ENCODE data around the gene EPB41L1. TPM values are rescaled to one million over a fixed set of nuclear protein-coding genes. Genes with fewer than 3 reads are reported as not detected.

The EPB41L1 gene
- total RNA-seq, 1 experiment from 2014 or later: 7.1 TPM

- Histone ChIP-seq H3K36me3 (ENCODE audit: insufficient read depth, low read length, poor library complexity, severe bottlenecking) (no peaks in the 10 kb centered on the region), H3K27ac (ENCODE audit: low read depth, low read length, poor library complexity, severe bottlenecking) (no peak overlapping the region), H3K9me3 (ENCODE audit: low read depth, low read length, poor library complexity, severe bottlenecking) (no peaks in the 10 kb centered on the region), H3K4me3 (ENCODE audit: low read depth, low read length, poor library complexity, severe bottlenecking) (no peak overlapping the region), H3K4me1 (ENCODE audit: insufficient read depth, low read length, poor library complexity, severe bottlenecking) (no peaks in the 10 kb centered on the region), H3K27me3 (replicated peaks; ENCODE audit: insufficient read depth, low read depth, low read length, poor library complexity) (no peaks in the 10 kb centered on the region)
- BruUV-seq (replicated peaks): no TSS peak
- no peak for DNase-seq (ENCODE audit: low spot score)
- intact Hi-C loops (cut with micrococcal nuclease; ENCODE audit: unreplicated experiment): loop anchor here (10.0 kb wide), 1 partner anchor 668 kb away; no protein-coding TSS in a partner anchor
- ChIA-PET POLR2A (ENCODE audit: low non-redundant PET) (no interaction called here), CTCF (interaction anchor here (0.6 kb wide), 1 partner anchor 284 kb away, joined by 10 read pairs; no protein-coding TSS in a partner anchor)
- TF ChIP-seq EZH2 (IDR thresholded peaks at IDR 0.05; ENCODE audit: borderline replicate concordance, low read depth, low read length, poor library complexity, severe bottlenecking) (no peak), CTCF (conservative IDR thresholded peaks at IDR 0.05; ENCODE audit: low read depth, low read length) (no peak)
These were observed 62.7 kb downstream of the EPB41L1 start for GRCh38 chr20:36217226-36217625.

GRCh38 chr20:36218380-36219064 is 64.0 kb downstream of the EPB41L1 start:
- H3K36me3 ChIP-seq (ENCODE audit: insufficient read depth, low read length, poor library complexity, severe bottlenecking): no peaks in the 10 kb centered on the region
- H3K27ac ChIP-seq (ENCODE audit: low read depth, low read length, poor library complexity, severe bottlenecking): no peak overlapping the region
- BruUV-seq (replicated peaks): no TSS peak
- no peak overlapping the region for H3K4me3 ChIP-seq (ENCODE audit: low read depth, low read length, poor library complexity, severe bottlenecking)
- no peaks in the 10 kb centered on the region for H3K27me3 ChIP-seq (replicated peaks; ENCODE audit: insufficient read depth, low read depth, low read length, poor library complexity)
- POLR2A ChIA-PET (ENCODE audit: low non-redundant PET): no interaction called here
- no peaks in the 10 kb centered on the region for H3K4me1 ChIP-seq (ENCODE audit: insufficient read depth, low read length, poor library complexity, severe bottlenecking)
- TF ChIP-seq CTCF (conservative IDR thresholded peaks at IDR 0.05; ENCODE audit: low read depth, low read length) (no peak), EZH2 (IDR thresholded peaks at IDR 0.05; ENCODE audit: borderline replicate concordance, low read depth, low read length, poor library complexity, severe bottlenecking) (no peak)
- no peak for DNase-seq (ENCODE audit: low spot score)
- no peaks in the 10 kb centered on the region for H3K9me3 ChIP-seq (ENCODE audit: low read depth, low read length, poor library complexity, severe bottlenecking)
- CTCF ChIA-PET: interaction anchor here (1.5 kb wide), 1 partner anchor 221 kb away, joined by 3 read pairs; no protein-coding TSS in a partner anchor
- intact Hi-C loops (cut with micrococcal nuclease; ENCODE audit: unreplicated experiment): loop anchor here (10.0 kb wide), 1 partner anchor 666 kb away; no protein-coding TSS in a partner anchor

- DNase-seq (ENCODE audit: low spot score): no peak
- TF ChIP-seq CTCF (conservative IDR thresholded peaks at IDR 0.05; ENCODE audit: low read depth, low read length) (no peak), EZH2 (IDR thresholded peaks at IDR 0.05; ENCODE audit: borderline replicate concordance, low read depth, low read length, poor library complexity, severe bottlenecking) (no peak)
- Histone ChIP-seq H3K27ac (ENCODE audit: low read depth, low read length, poor library complexity, severe bottlenecking) (no peak overlapping the region), H3K9me3 (ENCODE audit: low read depth, low read length, poor library complexity, severe bottlenecking) (no peaks in the 10 kb centered on the region), H3K4me1 (ENCODE audit: insufficient read depth, low read length, poor library complexity, severe bottlenecking) (no peaks in the 10 kb centered on the region), H3K27me3 (replicated peaks; ENCODE audit: insufficient read depth, low read depth, low read length, poor library complexity) (no peaks in the 10 kb centered on the region), H3K36me3 (ENCODE audit: insufficient read depth, low read length, poor library complexity, severe bottlenecking) (no peaks in the 10 kb centered on the region), H3K4me3 (ENCODE audit: low read depth, low read length, poor library complexity, severe bottlenecking) (no peak overlapping the region)
- ChIA-PET CTCF (interaction anchor here (1.5 kb wide), 1 partner anchor 220 kb away, joined by 3 read pairs; no protein-coding TSS in a partner anchor), POLR2A (ENCODE audit: low non-redundant PET) (no interaction called here)
- no TSS peak for BruUV-seq (replicated peaks)
- intact Hi-C loops (cut with micrococcal nuclease; ENCODE audit: unreplicated experiment): loop anchor here (10.0 kb wide), 1 partner anchor 665 kb away; no protein-coding TSS in a partner anchor
These were observed 65.2 kb downstream of the EPB41L1 start for GRCh38 chr20:36219671-36220220.
